ENCODE measurements around the gene EHMT1.
"Not testable (repeated sequence)": the region's sequence is repeated elsewhere in the genome, so short reads cannot be mapped to it uniquely, and the experiment has no call there.

Gene EHMT1

GRCh38 chr9:137613259-137613658 is 5.5 kb upstream of the EHMT1 start:
- no peak overlapping the region for H3K4me3 ChIP-seq (ENCODE audit: low read length)
- DNase-seq (ENCODE audit: low read depth, low spot score), result no peak

- no peak for DNase-seq (ENCODE audit: low read depth, low spot score)
- H3K4me3 ChIP-seq (ENCODE audit: low read length), result no peak overlapping the region
Measured at GRCh38 chr9:137613738-137614523, 4.9 kb upstream of the EHMT1 start.

GRCh38 chr9:137614631-137615386 is 4.0 kb upstream of the EHMT1 start:
- H3K4me3 ChIP-seq (ENCODE audit: low read length), result no peak overlapping the region
- no peak for DNase-seq (ENCODE audit: low read depth, low spot score)

GRCh38 chr9:137615387-137615871 is 3.4 kb upstream of the EHMT1 start:
- no peak for DNase-seq (ENCODE audit: low read depth, low spot score)
- no peak overlapping the region for H3K4me3 ChIP-seq (ENCODE audit: low read length)

GRCh38 chr9:137619240-137620047 is 639 bp downstream of the EHMT1 start:
- H3K4me3 ChIP-seq (ENCODE audit: low read length), result peak overlapping the region; percentile 63
- DNase-seq (ENCODE audit: low read depth, low spot score), result no peak

GRCh38 chr9:137620048-137620405 is 1.2 kb downstream of the EHMT1 start:
- DNase-seq (ENCODE audit: low read depth, low spot score), result no peak
- H3K4me3 ChIP-seq (ENCODE audit: low read length), result peak overlapping the region; percentile 63

GRCh38 chr9:137620581-137620980 is 1.8 kb downstream of the EHMT1 start:
- H3K4me3 ChIP-seq (ENCODE audit: low read length), result no peak overlapping the region
- DNase-seq (ENCODE audit: low read depth, low spot score), result no peak

- H3K4me3 ChIP-seq (ENCODE audit: low read length), result no peak overlapping the region
- peak; percentile 39 for DNase-seq (ENCODE audit: low read depth, low spot score)
Measured at GRCh38 chr9:137621131-137621757, 2.4 kb downstream of the EHMT1 start.

- not testable (repeated sequence) for DNase-seq (ENCODE audit: low read depth, low spot score); H3K4me3 ChIP-seq (ENCODE audit: low read length)
Measured at GRCh38 chr9:137622211-137622610, 3.4 kb downstream of the EHMT1 start.

GRCh38 chr9:137626464-137626863 is 7.7 kb downstream of the EHMT1 start:
- H3K4me3 ChIP-seq (ENCODE audit: low read length), result no peak overlapping the region
- no peak for DNase-seq (ENCODE audit: low read depth, low spot score)

GRCh38 chr9:137627406-137627805 is 8.6 kb downstream of the EHMT1 start:
- H3K4me3 ChIP-seq (ENCODE audit: low read length); DNase-seq (ENCODE audit: low read depth, low spot score): not testable (repeated sequence)

GRCh38 chr9:137630126-137630525 is 11.3 kb downstream of the EHMT1 start:
- no peak overlapping the region for H3K4me3 ChIP-seq (ENCODE audit: low read length)
- DNase-seq (ENCODE audit: low read depth, low spot score), result no peak

- DNase-seq (ENCODE audit: low read depth, low spot score), result no peak
- no peak overlapping the region for H3K4me3 ChIP-seq (ENCODE audit: low read length)
Measured at GRCh38 chr9:137630679-137631078, 11.9 kb downstream of the EHMT1 start.

GRCh38 chr9:137631345-137632229 is 12.8 kb downstream of the EHMT1 start:
- DNase-seq (ENCODE audit: low read depth, low spot score), result no peak
- H3K4me3 ChIP-seq (ENCODE audit: low read length), result no peak overlapping the region

- DNase-seq (ENCODE audit: low read depth, low spot score), result no peak
Measured at GRCh38 chr9:137632230-137633161, 13.7 kb downstream of the EHMT1 start.

GRCh38 chr9:137634016-137634415 is 15.2 kb downstream of the EHMT1 start:
- no peak overlapping the region for H3K4me3 ChIP-seq (ENCODE audit: low read length)
- DNase-seq (ENCODE audit: low read depth, low spot score), result no peak

More at GRCh38 chr9:137632230-137633161, 13.7 kb downstream of the EHMT1 start:
- no peak overlapping the region for H3K4me3 ChIP-seq (ENCODE audit: low read length)

GRCh38 chr9:137638680-137639079 is 19.9 kb downstream of the EHMT1 start:
- no peak overlapping the region for H3K4me3 ChIP-seq (ENCODE audit: low read length)
- DNase-seq (ENCODE audit: low read depth, low spot score), result no peak

Data from Jurkat, Clone E6-1 (cell line).